ENCODE measurements around the gene FMNL2.
A peak's percentile ranks its signal among the peaks of the same experiment; 100 is the strongest.

The FMNL2 gene

DNA sequence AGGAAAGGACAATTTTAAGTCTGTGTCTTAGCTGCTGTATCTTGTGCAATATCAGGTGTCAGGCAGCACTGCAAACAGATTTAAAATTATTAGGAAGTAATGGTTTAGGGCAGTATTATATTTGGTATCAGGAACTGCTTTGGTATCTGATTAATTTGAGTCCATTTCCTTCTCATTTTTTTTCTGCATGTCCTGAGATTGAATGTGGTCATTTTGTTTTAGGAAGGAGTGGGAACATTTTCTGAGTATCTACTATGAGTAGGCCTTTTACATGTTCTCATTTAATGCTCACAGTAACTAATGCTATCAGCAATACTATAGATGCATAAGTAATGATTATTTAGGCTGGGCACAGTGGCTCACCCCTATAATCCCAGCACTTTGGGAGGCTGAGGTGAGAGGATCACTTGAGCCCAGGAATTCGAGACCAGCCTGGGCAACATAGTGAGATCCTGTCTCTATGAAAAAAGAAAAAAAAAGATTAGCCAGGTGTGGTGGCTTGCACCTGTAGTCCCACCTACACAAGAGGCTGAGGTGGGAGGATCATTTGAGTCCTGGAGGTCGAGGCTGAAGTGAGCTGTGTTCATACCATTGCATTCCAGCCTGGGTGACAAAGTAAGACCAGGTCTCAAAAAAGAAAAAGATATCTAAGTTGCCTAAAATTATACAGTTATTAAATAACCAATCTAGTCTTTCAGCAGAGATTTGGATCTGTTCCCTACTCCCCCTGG lies 4.7 kb downstream of the FMNL2 start:
- no peak for DNase-seq

DNA sequence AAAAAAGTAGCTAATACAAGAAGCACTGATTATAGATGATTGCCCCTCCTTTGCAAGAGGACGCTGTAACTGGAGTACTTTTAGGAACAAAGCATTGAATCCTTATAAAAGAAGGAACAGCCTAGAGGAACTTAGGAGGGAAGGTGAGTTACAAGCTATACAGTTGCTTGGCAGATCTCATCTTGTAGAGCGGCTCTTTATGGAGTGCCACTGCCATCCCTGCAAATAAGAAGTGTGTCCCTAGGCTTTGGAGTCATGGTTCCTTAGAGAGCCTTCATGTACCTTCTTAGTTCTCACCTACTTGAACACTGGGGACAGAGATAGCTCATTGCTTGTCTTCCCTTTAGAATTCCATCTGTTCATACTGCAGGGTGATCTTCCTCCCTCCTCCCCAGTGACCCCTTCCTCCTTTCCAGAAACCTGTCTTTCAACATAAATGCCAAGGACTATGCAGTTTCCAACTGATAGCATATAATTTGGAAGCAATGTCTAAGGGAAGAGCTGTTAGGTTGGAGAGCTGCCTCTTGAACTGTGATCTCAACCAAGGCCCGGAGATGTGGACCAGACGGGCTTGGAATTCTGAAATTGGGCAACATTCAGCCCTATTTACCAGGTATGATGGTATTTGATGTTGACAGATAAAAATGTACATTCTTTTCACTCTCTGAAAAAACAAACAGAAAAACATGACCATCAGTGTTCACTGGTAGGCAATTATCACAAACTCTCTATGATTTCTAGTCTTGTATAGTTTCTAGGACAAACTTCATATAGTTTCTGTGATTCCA lies 7.5 kb downstream of the FMNL2 start:
- no peak for DNase-seq

DNA sequence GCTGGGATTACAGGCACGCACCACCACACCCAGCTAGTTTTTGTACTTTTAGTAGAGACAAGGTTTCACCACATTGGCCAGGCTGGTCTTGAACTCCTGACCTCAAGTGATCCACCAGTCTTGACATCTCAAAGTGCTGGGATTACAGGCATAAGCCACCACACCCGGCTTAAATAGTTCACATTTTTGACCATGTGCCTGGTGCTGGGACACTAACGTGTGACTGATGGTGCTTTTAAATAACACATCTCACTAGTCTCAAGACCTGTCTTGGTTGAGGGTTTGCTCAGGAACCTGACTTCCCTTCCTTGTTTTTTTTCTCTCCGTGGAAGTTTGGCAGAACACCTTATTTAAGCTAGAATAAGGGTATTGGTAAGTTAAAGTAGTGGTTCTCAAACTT lies 8.5 kb downstream of the FMNL2 start:
- no peak for DNase-seq

DNA sequence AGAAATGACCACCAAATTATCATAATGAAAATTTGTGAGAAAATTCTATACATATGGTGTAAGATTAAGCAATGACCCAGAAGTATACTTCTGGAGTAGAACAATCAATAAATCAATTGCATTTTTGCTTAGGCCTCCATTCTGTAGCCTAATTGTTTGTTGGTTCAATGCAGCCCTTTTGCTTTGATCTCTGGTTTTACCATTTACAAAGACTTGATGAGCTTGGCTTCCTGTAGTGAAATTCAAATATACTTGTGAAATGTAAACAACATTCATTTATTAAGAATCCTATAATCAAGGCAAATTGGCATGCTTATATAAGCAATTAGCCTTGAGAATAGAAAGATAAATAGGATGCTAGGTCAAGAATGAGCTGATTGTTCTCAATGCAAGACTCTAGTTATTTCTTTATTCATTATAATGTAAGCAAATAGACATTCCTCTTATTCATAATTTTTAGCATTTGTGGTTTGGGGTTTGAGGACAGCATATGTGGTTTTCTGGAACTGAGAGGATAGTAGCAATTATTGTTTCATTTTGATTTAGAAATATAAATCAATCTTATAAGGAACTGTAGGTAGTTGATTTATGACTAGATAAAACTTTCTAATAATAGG lies 9.7 kb downstream of the FMNL2 start:
- DNase-seq: no peak

DNA sequence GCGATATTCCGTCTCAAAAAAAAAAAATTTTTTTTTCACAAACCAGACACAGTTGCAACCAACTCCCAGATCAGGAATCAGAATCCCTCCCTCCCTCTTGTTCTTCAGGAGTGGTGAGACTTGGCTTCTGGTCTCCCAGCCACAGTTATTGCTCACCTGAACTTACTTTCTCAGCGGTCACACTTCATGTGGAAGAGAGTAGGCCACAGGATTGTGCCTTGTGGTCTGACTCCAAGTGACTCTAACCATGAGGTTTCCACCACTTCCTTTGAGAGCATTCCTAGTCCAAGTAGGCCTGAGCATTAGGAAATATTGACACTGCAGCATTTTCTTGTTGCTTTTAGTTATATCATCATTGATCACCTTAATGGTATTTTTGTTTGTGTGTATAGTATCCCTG lies 12.1 kb downstream of the FMNL2 start:
- DNase-seq: no peak

DNA sequence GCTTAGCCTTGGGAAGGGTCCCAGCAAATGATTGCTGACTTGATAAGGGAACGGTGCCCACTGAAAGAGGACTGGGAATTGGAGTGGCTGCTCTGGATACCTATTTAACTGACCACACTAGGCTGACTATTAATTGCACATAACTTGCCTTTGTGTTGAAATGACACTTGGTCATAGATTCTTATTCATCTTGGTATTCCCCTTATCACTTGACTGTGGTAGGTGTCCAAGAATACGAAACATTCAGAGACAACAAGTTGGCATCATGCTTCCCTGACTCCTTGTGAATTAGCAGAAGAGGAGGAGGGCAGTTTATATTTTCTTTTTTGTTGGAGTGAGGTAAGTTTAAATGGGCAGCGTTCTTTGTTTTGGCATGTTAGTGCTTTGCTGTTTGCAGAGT lies 13.4 kb downstream of the FMNL2 start:
- no peak for DNase-seq

DNA sequence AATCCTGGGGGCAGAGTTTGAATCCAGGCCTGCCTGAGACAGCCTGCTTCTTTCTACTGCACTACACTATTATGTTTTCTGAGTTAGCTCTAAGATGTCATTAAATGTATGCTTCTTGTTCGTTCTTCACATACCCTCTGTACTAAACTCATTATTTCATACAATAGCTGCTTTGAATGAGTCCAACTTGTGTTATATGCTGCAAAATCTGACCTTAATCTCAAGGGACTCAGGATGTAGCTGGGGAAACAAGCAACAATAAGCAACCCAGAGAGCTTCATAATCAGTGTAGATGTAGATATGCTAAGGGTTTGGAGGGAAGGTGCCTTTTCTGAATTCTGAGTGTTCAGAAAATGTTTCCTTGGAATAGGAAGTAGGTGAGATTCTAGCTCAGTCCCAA lies 14.4 kb downstream of the FMNL2 start:
- no peak for DNase-seq

DNA sequence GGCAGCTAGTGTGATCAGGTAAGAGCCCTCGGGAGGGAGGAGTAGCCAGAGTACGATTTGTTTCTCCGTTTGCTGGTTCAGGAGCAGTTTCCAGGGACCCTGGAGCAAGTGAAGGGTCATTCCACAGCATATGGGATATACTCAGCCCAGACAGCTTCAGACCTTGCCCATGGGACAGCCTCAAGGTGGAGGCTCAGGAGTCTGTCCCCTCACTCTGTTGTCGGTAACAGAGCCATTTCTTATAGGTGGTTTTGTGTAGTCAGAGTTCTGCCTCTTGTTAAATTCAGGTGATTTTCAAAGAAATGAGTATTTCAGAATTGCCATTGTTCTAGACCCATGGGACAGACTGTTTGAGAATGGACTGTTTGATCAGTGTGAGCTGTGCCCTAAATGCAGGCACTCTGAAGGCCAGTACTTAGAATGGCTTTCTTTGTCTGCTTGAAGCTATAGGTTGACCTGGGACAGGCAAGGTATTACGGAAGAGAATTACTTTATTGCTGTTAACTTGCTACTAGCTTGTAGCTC lies 15.2 kb downstream of the FMNL2 start:
- no peak for DNase-seq

DNA sequence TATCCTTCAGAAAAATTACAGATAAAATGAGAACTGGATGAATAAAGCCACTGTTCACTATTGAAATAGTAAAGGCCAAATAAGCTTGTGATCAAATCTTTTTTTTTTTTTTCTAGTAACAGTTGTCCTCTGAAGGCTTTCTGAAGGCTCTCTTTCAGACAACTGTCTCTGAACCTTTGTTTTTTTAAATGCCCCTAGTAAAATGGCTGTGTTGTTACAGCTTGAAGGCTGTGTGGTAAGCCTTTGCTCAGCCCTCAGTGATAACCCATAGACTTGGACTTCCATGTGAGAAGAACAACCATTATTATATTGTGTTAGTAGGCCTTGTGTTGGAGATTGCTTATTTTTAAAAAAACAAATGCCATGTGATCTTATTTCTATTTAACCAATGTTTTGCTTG lies 17.6 kb downstream of the FMNL2 start:
- no peak for DNase-seq

DNA sequence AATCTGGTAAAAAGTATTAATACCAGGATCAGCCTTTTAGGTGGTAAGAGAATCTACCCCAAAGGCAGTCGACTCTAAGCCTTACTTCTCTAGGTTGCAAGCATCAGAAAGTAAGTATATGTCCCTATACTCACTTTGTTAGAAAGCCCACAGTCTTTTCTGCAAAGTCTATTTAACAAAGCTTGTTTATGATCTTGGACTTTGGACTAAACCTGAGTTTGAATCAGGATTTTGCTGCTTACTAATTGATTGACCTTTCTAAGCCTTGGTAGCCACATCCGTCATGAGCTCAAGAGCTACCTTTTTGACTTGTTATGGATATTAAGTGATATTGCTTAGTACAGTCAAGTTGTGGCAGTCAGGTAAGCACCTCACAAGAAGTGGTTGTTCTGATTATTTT lies 18.4 kb downstream of the FMNL2 start:
- no peak for DNase-seq

DNA sequence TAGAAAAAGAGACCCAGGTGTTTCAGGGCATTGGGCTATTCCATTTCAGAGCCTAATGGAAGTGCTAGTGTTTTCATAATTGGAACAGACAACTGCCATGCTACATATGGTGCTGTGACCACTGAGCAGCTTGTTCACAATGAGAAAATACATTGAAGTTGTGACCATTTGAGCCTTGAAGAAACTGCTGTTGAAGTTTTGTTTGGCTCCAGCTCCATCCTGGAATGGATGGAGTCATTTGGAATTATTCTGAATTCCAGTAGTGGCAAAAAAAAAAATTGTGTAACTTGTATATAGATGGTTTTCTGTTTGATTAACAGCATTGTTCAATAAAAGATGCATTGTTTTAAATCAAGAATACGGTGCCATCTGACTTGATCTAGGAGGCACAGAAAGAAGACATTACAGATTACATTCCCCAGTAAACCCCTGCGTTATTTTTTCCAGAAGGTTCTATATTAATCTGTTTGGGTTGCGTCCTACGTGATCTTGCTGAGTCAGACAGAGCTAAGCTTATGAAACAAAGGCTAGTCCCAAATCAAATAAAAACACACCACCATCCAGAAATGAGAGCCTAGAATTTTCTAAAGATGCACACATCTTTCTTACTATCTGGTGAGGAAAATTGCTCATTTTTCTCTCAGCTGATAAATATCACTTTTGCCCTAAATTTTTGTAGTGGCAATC lies 19.2 kb downstream of the FMNL2 start:
- DNase-seq: no peak

DNA sequence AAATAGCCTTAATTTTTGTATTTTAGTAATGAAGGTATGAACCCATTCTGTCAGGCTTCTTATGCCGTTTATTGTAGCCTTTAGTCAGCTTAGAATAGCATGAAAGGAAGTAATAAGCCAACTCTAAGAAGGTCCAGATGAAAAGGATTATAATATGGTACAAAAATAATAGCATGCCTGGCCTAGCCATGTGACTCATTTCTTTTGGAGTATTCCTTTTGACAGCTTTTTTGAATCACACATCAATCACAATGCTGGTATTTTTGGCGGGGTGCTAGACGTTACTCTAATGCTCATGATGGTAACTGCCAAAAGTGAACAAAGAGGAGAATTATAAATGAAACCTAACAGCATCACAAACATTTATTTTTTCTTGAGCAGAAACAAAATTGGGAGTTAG lies 19.9 kb downstream of the FMNL2 start:
- no peak for DNase-seq

DNA sequence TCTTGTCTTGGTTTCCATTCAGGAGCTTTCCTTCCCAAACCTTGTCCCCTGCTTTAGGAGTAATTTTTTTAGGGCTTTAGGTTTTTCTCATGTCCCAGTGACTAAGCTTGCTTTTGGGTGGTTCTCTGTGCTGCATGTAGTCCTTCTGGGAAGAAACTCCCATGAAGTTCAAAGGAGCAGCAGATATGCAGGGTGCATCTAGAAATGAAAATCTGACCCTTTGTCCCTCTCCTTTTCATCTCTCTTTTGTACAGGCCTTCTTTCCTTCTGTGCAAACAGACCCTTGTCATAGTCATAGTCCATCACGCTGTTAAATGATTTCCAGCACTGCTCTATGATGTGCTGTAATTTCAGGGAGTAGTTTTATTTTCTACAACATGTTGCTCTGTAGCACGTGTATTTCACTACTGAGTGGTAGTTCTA lies 20.4 kb downstream of the FMNL2 start:
- no peak for DNase-seq

DNA sequence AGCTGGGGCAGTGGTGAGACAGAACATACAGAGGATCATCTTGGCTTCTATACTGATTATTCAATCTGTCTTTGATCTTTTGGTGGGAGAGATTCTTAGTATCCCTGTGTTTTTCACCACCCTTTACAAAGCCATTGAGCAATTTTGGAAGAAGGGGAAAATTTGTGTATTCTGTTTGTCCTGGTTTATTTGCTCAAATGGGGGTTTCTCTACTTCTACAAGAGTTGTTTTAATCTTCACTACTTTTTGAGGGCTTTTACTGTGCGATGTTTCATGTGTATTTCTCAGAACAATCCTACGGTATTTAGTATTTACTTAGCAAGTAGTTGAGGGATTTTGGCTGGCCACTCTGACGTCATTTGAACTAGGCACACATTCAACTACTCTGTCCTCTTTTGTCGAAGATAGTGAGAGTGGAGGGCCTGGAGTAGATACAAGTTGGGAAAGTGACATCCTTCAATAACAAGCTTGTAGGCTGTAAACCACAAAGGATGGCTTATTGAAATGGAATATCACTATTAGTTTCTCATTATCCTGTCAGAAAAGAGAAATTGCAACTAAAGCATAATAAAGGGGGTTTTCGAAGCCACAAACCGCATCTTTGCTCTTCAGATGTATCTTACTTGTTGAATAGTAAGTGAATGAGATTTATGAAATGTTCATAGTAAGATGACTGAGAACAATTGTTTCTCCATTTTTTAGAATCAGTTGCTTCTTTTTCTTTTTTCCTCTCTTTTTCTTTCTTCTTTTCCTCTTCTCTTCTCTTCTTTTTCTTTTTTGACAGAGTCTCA lies 24.8 kb downstream of the FMNL2 start:
- no peak for DNase-seq

DNA sequence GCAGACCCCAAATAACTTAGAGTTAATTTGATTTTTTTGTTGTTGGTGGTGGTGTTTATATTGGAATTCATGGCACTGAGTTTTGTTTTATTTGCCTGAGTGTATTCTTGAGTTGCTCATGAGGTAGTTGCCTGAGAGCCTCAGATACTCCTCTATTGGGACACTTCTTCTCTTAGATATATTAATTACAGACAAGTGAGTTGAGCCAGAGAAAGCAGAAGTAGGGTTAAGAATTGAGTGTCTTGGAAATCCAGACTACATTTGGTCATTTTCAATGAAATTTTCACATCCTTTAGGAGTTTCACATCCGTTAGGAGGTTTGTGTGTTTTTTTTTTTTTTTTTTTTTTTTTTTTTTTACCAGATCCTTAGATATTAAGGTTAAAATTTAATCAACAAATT lies 29.0 kb downstream of the FMNL2 start:
- DNase-seq: peak; percentile 2

DNA sequence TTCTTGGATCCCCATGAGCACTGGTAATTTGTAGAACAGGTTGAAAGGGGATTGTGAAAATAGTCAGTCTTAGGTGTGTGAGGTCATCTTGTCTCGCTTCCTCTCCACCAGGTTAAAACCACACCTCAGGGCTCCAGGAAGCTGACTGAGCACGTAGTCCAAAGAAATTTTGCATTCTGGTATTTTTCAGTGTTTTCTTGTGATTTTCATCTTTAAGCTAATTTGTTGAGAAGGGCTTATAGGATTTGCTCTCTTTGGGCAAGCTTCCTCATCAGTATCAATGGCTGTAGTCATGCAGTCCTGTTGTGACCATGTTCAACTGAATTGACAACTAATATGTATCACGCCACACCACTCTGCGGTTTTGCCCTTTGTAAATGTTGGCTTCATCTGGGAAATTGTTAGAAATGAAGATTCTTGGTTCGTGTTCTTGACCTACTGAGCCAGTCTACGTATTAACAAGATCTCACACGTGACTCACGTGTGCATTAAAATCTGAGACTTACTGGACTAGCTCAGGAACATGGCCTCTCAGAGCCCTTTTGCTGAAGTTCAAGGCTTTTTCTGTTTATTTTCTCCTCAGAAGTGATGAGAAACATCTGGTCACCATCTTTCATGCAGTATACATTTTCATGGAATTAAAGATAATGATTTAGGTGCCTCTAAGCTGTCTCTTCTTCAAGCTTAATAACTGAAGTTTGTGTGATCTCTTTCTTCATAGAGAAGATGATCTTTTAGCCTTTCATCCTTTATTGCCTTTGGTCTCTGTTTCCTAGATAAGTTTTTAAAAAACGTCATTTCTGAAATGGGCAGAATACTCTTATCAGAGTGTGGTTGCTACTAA lies 32.8 kb downstream of the FMNL2 start:
- DNase-seq: no peak

DNA sequence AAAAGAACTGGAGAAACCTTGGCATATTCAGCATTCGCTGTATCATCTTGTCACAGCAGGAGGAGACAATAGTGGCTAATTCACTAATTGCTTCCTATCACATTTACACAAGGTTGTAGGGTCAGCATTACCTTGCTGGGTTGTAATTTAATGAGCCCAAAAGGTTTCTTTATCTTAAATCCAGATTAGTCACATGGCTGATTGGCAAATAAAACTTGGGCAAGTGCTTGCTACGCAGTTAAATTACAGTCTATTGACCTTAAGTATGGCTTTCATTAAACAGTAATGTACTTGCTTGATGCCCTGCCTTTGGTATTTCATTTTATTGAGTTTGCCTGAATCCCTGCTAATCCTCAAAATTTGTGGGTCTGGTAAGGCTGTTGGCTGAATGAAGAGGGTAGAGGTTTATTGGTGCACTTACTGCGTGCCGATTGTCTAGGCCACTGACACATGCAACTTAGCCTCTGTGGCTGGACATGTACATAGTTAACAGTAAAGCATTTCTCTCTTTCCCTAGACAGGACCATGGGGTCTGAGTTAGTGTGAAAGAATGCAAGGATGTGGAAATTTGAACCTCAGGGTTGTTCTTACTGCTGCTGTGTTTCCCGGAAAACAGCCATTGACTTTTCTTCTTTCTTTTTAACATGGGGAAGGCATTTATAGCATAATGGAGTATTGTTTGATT lies 34.3 kb downstream of the FMNL2 start:
- no peak for DNase-seq

DNA sequence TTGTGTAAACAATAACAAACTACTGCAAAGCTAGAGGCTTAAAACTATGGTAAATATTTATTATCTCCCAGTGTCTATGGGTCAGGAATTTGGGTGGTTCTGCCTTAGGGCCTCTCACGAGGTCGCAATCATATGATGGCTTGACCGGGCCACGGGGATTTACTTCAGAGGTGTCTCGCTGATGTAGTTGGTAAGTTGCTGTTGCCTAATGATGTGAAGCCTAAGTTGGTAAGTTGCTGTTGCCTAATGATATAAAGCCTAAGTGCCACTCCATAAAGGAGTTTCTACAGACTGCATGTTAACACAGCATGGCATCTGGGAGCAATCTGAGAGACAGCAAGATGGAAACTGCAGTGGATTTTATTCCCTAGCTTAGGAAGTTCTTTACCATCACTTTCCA lies 35.8 kb downstream of the FMNL2 start:
- no peak for DNase-seq

DNA sequence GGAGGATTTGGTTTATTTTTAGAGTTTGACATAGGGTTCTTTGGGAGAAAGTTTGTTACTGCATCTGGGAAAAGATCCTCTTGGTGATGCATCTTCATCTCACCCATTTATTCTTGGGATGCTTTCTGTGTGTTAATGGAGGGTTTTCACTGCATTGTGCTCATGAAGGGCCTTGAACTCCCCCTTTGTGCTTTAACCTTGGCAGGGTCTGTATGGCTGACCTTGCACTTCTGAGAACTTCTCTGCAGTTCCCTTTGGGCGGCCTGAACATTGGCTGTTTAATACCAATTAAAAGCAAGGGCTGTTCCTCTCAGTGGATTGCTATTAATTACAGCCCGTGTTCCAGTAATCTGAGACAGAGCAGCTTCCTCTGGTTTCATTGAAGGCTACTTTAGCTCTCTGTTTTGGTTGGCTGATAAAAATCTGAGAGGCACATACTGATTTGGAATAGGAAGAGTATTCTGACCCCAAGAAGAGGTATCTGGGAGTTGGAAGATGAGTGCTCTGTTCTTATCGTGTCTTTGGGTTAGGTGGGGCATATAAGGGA lies 37.5 kb downstream of the FMNL2 start:
- DNase-seq: no peak

DNA sequence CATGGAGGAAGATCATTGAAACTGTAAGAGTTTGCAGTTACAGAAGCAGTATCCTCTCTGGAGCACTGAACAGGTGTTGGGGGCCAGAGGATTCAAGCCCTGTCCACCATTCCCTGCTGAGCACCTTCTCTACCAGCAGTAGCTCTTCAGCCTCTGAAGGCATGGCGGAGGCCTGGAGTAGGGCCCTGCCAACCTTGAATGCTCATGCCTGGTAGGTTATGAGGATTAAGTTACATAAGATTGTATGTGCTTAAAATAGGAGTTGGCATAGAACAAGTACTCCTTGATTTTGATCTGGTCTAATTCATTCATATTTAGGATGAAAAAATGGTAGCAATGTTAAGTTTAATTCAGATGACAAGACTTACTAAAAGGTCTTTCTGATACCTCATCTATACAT lies 40.2 kb downstream of the FMNL2 start:
- no peak for DNase-seq

DNA sequence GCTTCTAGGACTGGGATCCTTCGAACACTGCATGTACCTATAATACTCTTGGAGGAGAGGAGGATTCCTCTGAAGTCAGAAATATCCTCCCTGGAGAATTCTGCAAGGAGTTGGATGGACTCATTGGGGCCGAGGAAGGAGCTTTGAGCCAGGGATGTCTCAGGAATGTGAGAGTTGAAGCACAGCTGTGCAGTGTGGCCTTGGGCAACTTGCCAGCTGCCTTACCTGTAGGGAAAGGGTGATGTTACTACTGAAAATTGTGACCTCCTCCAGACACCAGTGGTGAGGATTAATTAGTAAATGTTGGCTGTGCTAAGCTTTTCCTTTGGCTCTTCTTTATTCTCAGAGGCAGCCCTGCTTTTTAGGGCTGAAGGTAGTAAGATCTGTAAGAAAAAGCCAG lies 41.4 kb downstream of the FMNL2 start:
- DNase-seq: no peak

All from OCI-M1 (cell line).